H9 (cell line): ENCODE measurements around the gene LGALS9. TPM values are rescaled to one million over a fixed set of nuclear protein-coding genes. Genes with fewer than 3 reads are reported as not detected.

Experiments used
- DNase-seq: peaks from one replicate; pipeline ENCODE4 v3.0.0-alpha.2; 2017
- H2AFZ ChIP-seq: one replicate; pipeline ENCODE4 v1.6.1; 2013; ENCODE audit warnings: mild to moderate bottlenecking, low read length, control low read depth, moderate library complexity
- H2AK5ac ChIP-seq: 2 replicates; pipeline ENCODE4 v1.6.1; 2013; ENCODE audit warnings: low read length, control low read depth, mixed read lengths; ENCODE audit not compliant: insufficient read length
- H2BK120ac ChIP-seq: one replicate; pipeline ENCODE4 v1.6.1; 2013; ENCODE audit warnings: low read depth, mild to moderate bottlenecking, low read length, control low read depth, inconsistent platforms; ENCODE audit not compliant: poor library complexity, severe bottlenecking
- H2BK12ac ChIP-seq: 2 replicates; pipeline ENCODE4 v1.6.1; 2013; ENCODE audit warnings: low read length, control low read depth, mixed read lengths, low read depth; ENCODE audit not compliant: insufficient read length
- H2BK15ac ChIP-seq: 2 replicates; pipeline ENCODE4 v1.6.1; 2013; ENCODE audit warnings: low read depth, low read length, control low read depth
- H2BK20ac ChIP-seq: one replicate; pipeline ENCODE4 v1.6.1; 2013; ENCODE audit warnings: low read depth, mild to moderate bottlenecking, low read length, control low read depth, inconsistent platforms; ENCODE audit not compliant: poor library complexity, severe bottlenecking
- H2BK5ac ChIP-seq: 2 replicates; pipeline ENCODE4 v1.6.1; 2013; ENCODE audit warnings: low read length, control low read depth, mixed read lengths; ENCODE audit not compliant: insufficient read length
- H3K14ac ChIP-seq: 2 replicates; pipeline ENCODE4 v1.6.1; 2013; ENCODE audit warnings: low read length, control low read depth; ENCODE audit not compliant: insufficient read depth
- H3K18ac ChIP-seq: 2 replicates; pipeline ENCODE4 v1.6.1; 2013; ENCODE audit warnings: low read depth, mild to moderate bottlenecking, mixed read lengths, low read length, control low read depth; ENCODE audit not compliant: insufficient read length
- H3K23ac ChIP-seq: 2 replicates; pipeline ENCODE4 v1.6.1; 2013; ENCODE audit warnings: low read length, control low read depth, mixed read lengths, low read depth; ENCODE audit not compliant: insufficient read length
- H3K23me2 ChIP-seq: 2 replicates; pipeline ENCODE4 v1.6.1; 2013; ENCODE audit warnings: low read depth, mild to moderate bottlenecking, mixed read lengths, low read length, control low read depth; ENCODE audit not compliant: insufficient read length, poor library complexity, severe bottlenecking
- H3K27ac ChIP-seq: 2 replicates; pipeline ENCODE4 v1.5.1; 2013; ENCODE audit warnings: low read length, control low read depth, mixed read lengths, low read depth; ENCODE audit not compliant: insufficient read length
- H3K27me3 ChIP-seq: 2 replicates; pipeline ENCODE4 v1.6.1; 2013; ENCODE audit warnings: low read length, control low read depth, inconsistent platforms; ENCODE audit not compliant: insufficient read depth
- H3K4ac ChIP-seq: 2 replicates; pipeline ENCODE4 v1.6.1; 2013; ENCODE audit warnings: low read depth, mild to moderate bottlenecking, control low read depth, inconsistent platforms, low read length, moderate library complexity
- H3K4me1 ChIP-seq: 2 replicates; pipeline ENCODE4 v1.6.1; 2013; ENCODE audit warnings: low read length, control low read depth, inconsistent platforms; ENCODE audit not compliant: insufficient read depth
- H3K4me2 ChIP-seq: 2 replicates; pipeline ENCODE4 v1.6.1; 2013; ENCODE audit warnings: low read length, control low read depth, mixed read lengths; ENCODE audit not compliant: insufficient read length, insufficient read depth
- H3K56ac ChIP-seq: 2 replicates; pipeline ENCODE4 v1.6.1; 2013; ENCODE audit warnings: low read depth, mild to moderate bottlenecking, mixed read lengths, low read length, control low read depth; ENCODE audit not compliant: insufficient read length
- H3K79me1 ChIP-seq: 2 replicates; pipeline ENCODE4 v1.6.1; 2013; ENCODE audit warnings: low read depth, mild to moderate bottlenecking, moderate library complexity, low read length, control low read depth, inconsistent platforms; ENCODE audit not compliant: insufficient read depth, poor library complexity, severe bottlenecking
- H3K79me2 ChIP-seq: 2 replicates; pipeline ENCODE4 v1.6.1; 2013; ENCODE audit warnings: low read length, control low read depth, inconsistent platforms; ENCODE audit not compliant: insufficient read depth
- H3K9ac ChIP-seq: 2 replicates; pipeline ENCODE4 v1.6.1; 2013; ENCODE audit warnings: low read length, control low read depth, mixed read lengths; ENCODE audit not compliant: insufficient read length; ENCODE audit errors: extremely low read depth
- H3K9me3 ChIP-seq: one replicate; pipeline ENCODE4 v1.6.1; 2013; ENCODE audit warnings: low read depth, low read length, inconsistent platforms; ENCODE audit not compliant: control insufficient read depth
- H3T11ph ChIP-seq: one replicate; pipeline ENCODE4 v1.6.1; 2013; ENCODE audit warnings: mild to moderate bottlenecking, low read length, control low read depth, inconsistent platforms
- H4K20me1 ChIP-seq: one replicate; pipeline ENCODE4 v1.6.1; 2013; ENCODE audit not compliant: control insufficient read depth, insufficient read length, insufficient read depth
- H4K5ac ChIP-seq: 2 replicates; pipeline ENCODE4 v1.6.1; 2013; ENCODE audit warnings: low read depth, mild to moderate bottlenecking, mixed read lengths, low read length, control low read depth; ENCODE audit not compliant: insufficient read length
- H4K8ac ChIP-seq: replicated peaks from 2 replicates; pipeline ENCODE4 v1.6.1; 2013; ENCODE audit warnings: low read length, control low read depth, mixed read lengths, low read depth; ENCODE audit not compliant: insufficient read length
- H4K91ac ChIP-seq: 2 replicates; pipeline ENCODE4 v1.6.1; 2013; ENCODE audit warnings: low read depth, mild to moderate bottlenecking, moderate library complexity, mixed read lengths, low read length, control low read depth; ENCODE audit not compliant: insufficient read length
- H3K27ac Mint-ChIP-seq, 3 experiments: 2 replicates in 2 of 3; 3 replicates in 1 of 3; pipeline ENCODE4 v1.8.0; 2020 to 2021; ENCODE audit warnings: mixed read lengths in 3 of 3, mild to moderate bottlenecking in 1 of 3, moderate library complexity in 1 of 3
- H3K27me3 Mint-ChIP-seq: 2 replicates; pipeline ENCODE4 v1.8.0; 2021; ENCODE audit warnings: low read depth, mild to moderate bottlenecking, moderate library complexity, mixed read lengths
- H3K36me3 Mint-ChIP-seq, 3 experiments: 2 replicates in 2 of 3; 3 replicates in 1 of 3; pipeline ENCODE4 v1.8.0; 2020 to 2021; ENCODE audit warnings: low read depth in 3 of 3, mixed read lengths in 3 of 3; ENCODE audit not compliant: insufficient read depth in 1 of 3
- H3K4me1 Mint-ChIP-seq, 2 experiments: 2 replicates each; pipeline ENCODE4 v1.8.0; 2020; ENCODE audit warnings: mixed read lengths in 2 of 2
- H3K4me3 Mint-ChIP-seq, 2 experiments: 2 replicates in 1 of 2; 3 replicates in 1 of 2; pipeline ENCODE4 v1.8.0; 2020 to 2021; ENCODE audit warnings: mild to moderate bottlenecking in 2 of 2, mixed read lengths in 2 of 2, moderate library complexity in 1 of 2
- H3K9me3 Mint-ChIP-seq, 2 experiments: 2 replicates in 1 of 2; 3 replicates in 1 of 2; pipeline ENCODE4 v1.8.0; 2020; ENCODE audit warnings: mild to moderate bottlenecking in 2 of 2, mixed read lengths in 2 of 2, moderate library complexity in 1 of 2
- WGBS: extraction: QIAGEN DNeasy Blood & Tissue Kit; methylation state at CpG from one replicate; pipeline ENCODE4 v1.1.7; 2013; ENCODE audit warnings: missing lambda C conversion rate, low lambda C conversion rate, mixed read lengths; ENCODE audit not compliant: insufficient read length; ENCODE audit errors: extremely low coverage; 5-methylcytosine and 5-hydroxymethylcytosine counted together
- total RNA-seq: library from RNA; stranded (reverse); gene quantifications from 2 replicates; pipeline ENCODE4 v1.2.1, GENCODE V29; 2021
- TF ChIP-seq, protein P1 (sequence below): fragments of 200-600 bp; sonication (generic); conservative IDR thresholded peaks from 3 replicates; pipeline ENCODE4 v1.8.0; 2021; ENCODE audit warnings: antibody characterized with exemption, mild to moderate bottlenecking

LGALS9 gene
- total RNA-seq, 1 experiment from 2014 or later = 2.5 TPM

DNA sequence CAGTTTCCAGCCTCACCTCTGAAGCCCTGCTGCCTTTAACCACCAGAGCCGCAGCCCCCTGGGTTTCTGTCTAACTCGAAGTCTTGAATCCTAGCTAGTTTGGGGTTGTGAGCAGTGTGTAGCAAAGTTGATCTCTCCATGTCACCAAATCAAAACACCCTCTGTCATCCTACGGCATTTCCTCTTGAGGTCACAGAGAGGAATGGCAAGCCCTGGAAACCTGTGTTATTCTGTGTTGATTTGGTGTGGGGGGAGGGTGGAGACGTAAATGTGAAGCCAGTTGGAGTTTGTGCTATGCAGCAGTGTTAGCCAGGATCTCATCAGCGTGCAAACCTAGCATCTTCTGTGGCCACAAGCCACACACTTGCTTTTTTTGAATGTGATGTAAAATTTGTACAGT is 5.1 kb upstream of the LGALS9 start:
- Histone ChIP-seq H3K79me2 (no peaks in the 10 kb centered on the region), H4K8ac (no peak overlapping the region), H3K56ac (no peak overlapping the region), H3K4me1 (no peaks in the 10 kb centered on the region), H2AK5ac (no peak overlapping the region), H2BK5ac (no peak overlapping the region), H3K4me2 (no peak overlapping the region), H3K23me2 (no peaks in the 10 kb centered on the region), H2BK12ac (no peak overlapping the region), H3K27me3 (no peaks in the 10 kb centered on the region), H2BK120ac (no peak overlapping the region), H4K5ac (no peak overlapping the region), H3K27ac (no peak overlapping the region), H3K18ac (no peak overlapping the region), H4K20me1 (no peaks in the 10 kb centered on the region), H3K23ac (no peak overlapping the region), H2AFZ (no peak overlapping the region), H3K9me3 (no peaks in the 10 kb centered on the region), H3K79me1 (no peaks in the 10 kb centered on the region), H3K14ac (no peak overlapping the region), H2BK20ac (no peak overlapping the region), H3K4ac (no peak overlapping the region), H2BK15ac (no peak overlapping the region), H3T11ph (no peak overlapping the region), H4K91ac (no peak overlapping the region), H3K9ac (no peak overlapping the region)
- TF ChIP-seq, protein P1, sequence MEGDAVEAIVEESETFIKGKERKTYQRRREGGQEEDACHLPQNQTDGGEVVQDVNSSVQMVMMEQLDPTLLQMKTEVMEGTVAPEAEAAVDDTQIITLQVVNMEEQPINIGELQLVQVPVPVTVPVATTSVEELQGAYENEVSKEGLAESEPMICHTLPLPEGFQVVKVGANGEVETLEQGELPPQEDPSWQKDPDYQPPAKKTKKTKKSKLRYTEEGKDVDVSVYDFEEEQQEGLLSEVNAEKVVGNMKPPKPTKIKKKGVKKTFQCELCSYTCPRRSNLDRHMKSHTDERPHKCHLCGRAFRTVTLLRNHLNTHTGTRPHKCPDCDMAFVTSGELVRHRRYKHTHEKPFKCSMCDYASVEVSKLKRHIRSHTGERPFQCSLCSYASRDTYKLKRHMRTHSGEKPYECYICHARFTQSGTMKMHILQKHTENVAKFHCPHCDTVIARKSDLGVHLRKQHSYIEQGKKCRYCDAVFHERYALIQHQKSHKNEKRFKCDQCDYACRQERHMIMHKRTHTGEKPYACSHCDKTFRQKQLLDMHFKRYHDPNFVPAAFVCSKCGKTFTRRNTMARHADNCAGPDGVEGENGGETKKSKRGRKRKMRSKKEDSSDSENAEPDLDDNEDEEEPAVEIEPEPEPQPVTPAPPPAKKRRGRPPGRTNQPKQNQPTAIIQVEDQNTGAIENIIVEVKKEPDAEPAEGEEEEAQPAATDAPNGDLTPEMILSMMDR = no peak
- Mint-ChIP-seq H3K27ac (peak overlapping the region in 1 of 3 experiments; percentile 57; a peak in 1 of 7 replicates), H3K9me3 (no peaks in the 10 kb centered on the region), H3K36me3 (peaks cover 5 to 40% (median 24%) of the 10 kb centered on the region in 3 experiments; a peak in 6 of 7 replicates), H3K27me3 (no peaks in the 10 kb centered on the region), H3K4me3 (no peak overlapping the region), H3K4me1 (peaks cover 1 to 2% of the 10 kb centered on the region in 2 experiments; a peak in 2 of 4 replicates)
- no CpG with 5 or more reads among the region's 5 CpGs for WGBS
- DNase-seq = no peak
